HepG2 (cell line): ENCODE data around the gene DAG1. TPM values are rescaled to one million over a fixed set of nuclear protein-coding genes. Genes with fewer than 3 reads are reported as not detected.

Experiments used
- ATAC-seq: fragments of 200-7000 bp; cut with Tn5 transposase; 3 replicates; pipeline ENCODE4 v1.9.1; 2020; ENCODE audit warnings: mild to moderate bottlenecking, moderate library complexity
- BruUV-seq: library from RNA; stranded (reverse); fragments of 400-500 nt; replicated peaks from 2 replicates; lab custom pipeline; 2021; lab: Mats Ljungman, UMichigan
- CTCF ChIA-PET: fragments of 300-600 bp; formaldehyde crosslinking; extraction: SDS; loops from one replicate; lab custom pipeline; 2021; ENCODE audit warnings: low total read pairs, inconsistent platforms, low intra/inter-chr PET ratio; lab: Yijun Ruan, JAX
- POLR2A ChIA-PET: fragments of 350-600 bp; sonication (Branson Sonifier 250); formaldehyde crosslinking; loops from one replicate; lab custom pipeline; 2020; ENCODE audit warnings: antibody characterized with exemption, inconsistent platforms; lab: Yijun Ruan, JAX
- DNase-seq: peaks from one replicate; pipeline ENCODE4 v3.0.0-alpha.2; 2015; ENCODE audit warnings: low spot score
- FAIRE-seq: peaks from 3 replicates; lab custom pipeline; 2011; peaks lifted over from hg19 to GRCh38; lab: Jason Lieb, UNC
- H2AFZ ChIP-seq: one replicate; pipeline ENCODE4 v1.6.1; 2011; ENCODE audit warnings: low read length, inconsistent platforms
- H3K27ac ChIP-seq: fragments of 300-600 bp; 3 replicates; pipeline ENCODE4 v1.8.0; 2011; ENCODE audit warnings: mixed run types, mild to moderate bottlenecking, mixed read lengths, low read length, inconsistent platforms; ENCODE audit not compliant: insufficient read depth; ENCODE audit errors: extremely low read length
- H3K27me3 ChIP-seq, 2 experiments: fragments of 200-600 bp in 1 of 2; 2 replicates in 1 of 2; 3 replicates in 1 of 2; pipeline versions ENCODE4 v1.6.0 to v1.8.0; 2011; ENCODE audit warnings: low read length in 2 of 2, mild to moderate bottlenecking in 2 of 2, moderate library complexity in 2 of 2, inconsistent platforms in 1 of 2; ENCODE audit not compliant: insufficient read depth in 2 of 2, control insufficient read depth in 1 of 2
- H3K36me3 ChIP-seq, 2 experiments: fragments of 200-600 bp in 1 of 2; replicated peaks in 1 of 2; 2 replicates in 1 of 2; 3 replicates in 1 of 2; pipeline versions ENCODE4 v1.5.1 to v1.8.0; 2011; ENCODE audit warnings: low read length in 2 of 2, inconsistent platforms in 1 of 2; ENCODE audit not compliant: insufficient read depth in 2 of 2, control insufficient read depth in 1 of 2
- H3K4me1 ChIP-seq: 2 replicates; pipeline ENCODE4 v1.5.1; 2012; ENCODE audit warnings: low read length, inconsistent platforms; ENCODE audit not compliant: insufficient read depth
- H3K4me2 ChIP-seq: 2 replicates; pipeline ENCODE4 v1.6.0; 2011; ENCODE audit warnings: low read depth, low read length, inconsistent platforms
- H3K4me3 ChIP-seq, 3 experiments: fragments of 200-600 bp in 1 of 3; sonication (generic), shearing (Covaris generic) in 1 of 3; replicated peaks in 1 of 3; 2 replicates each; pipeline ENCODE4 v1.5.1; 2011 to 2016; ENCODE audit warnings: low read length in 3 of 3, inconsistent platforms in 2 of 3, low read depth in 2 of 3, mild to moderate bottlenecking in 2 of 3, control low read depth in 1 of 3, mixed read lengths in 1 of 3; ENCODE audit not compliant: insufficient read depth in 1 of 3
- H3K79me2 ChIP-seq: one replicate; pipeline ENCODE4 v1.6.1; 2011; ENCODE audit warnings: low read length, inconsistent platforms; ENCODE audit not compliant: insufficient read depth
- H3K9ac ChIP-seq: 2 replicates; pipeline ENCODE4 v1.6.0; 2011; ENCODE audit warnings: mild to moderate bottlenecking, low read depth, low read length, inconsistent platforms; ENCODE audit not compliant: insufficient read depth
- H3K9me3 ChIP-seq: 2 replicates; pipeline ENCODE4 v1.5.1; 2012; ENCODE audit warnings: mild to moderate bottlenecking, low read length
- H4K20me1 ChIP-seq: 2 replicates; pipeline ENCODE4 v1.6.0; 2011; ENCODE audit warnings: inconsistent platforms, mild to moderate bottlenecking, low read length, moderate library complexity; ENCODE audit not compliant: insufficient read depth
- AGO2 ChIP-seq: fragments of 200-400 bp; formaldehyde crosslinking; optimal IDR thresholded peaks from 2 replicates; pipeline ENCODE3; 2017; ENCODE audit warnings: mild to moderate bottlenecking, low read depth, low read length, moderate library complexity
- CCAR2 ChIP-seq: fragments of 200-400 bp; formaldehyde crosslinking; optimal IDR thresholded peaks from 2 replicates; pipeline ENCODE3; 2018; ENCODE audit warnings: low read depth, mild to moderate bottlenecking, low read length, moderate library complexity
- DPF2 ChIP-seq: sonication (generic); formaldehyde crosslinking; IDR thresholded peaks from 2 replicates; pipeline ENCODE4 v1.4.0; 2020; ENCODE audit warnings: mild to moderate bottlenecking, low read depth, missing genetic modification reagents, borderline replicate concordance
- NFIC ChIP-seq: IDR thresholded peaks from 2 replicates; pipeline ENCODE4 v1.6.1; 2012; ENCODE audit warnings: mild to moderate bottlenecking, low read length, inconsistent platforms
- ONECUT2 ChIP-seq: sonication (generic); formaldehyde crosslinking; IDR thresholded peaks from 2 replicates; pipeline ENCODE4 v1.4.0; 2020; ENCODE audit warnings: missing genetic modification reagents
- PBX3 ChIP-seq: sonication (generic); formaldehyde crosslinking; IDR thresholded peaks from 2 replicates; pipeline ENCODE4 v1.8.1; 2023; ENCODE audit warnings: missing genetic modification reagents, inconsistent platforms, borderline replicate concordance
- PCBP2 ChIP-seq: fragments of 200-400 bp; formaldehyde crosslinking; optimal IDR thresholded peaks from 2 replicates; pipeline ENCODE3; 2018; ENCODE audit warnings: low read length, low read depth; ENCODE audit not compliant: poor library complexity, severe bottlenecking
- POLR2A ChIP-seq, 2 experiments: IDR thresholded peaks; 2 replicates each; pipeline ENCODE4 v1.6.1; 2011; ENCODE audit warnings: low read depth in 2 of 2, low read length in 2 of 2, mild to moderate bottlenecking in 1 of 2, moderate library complexity in 1 of 2; ENCODE audit not compliant: insufficient read depth in 1 of 2
- PRDM10 ChIP-seq: sonication (generic); formaldehyde crosslinking; IDR thresholded peaks from 2 replicates; pipeline ENCODE4 v1.4.0; 2020; ENCODE audit warnings: low read depth, missing genetic modification reagents
- ZFP37 ChIP-seq: sonication (generic); formaldehyde crosslinking; IDR thresholded peaks from 2 replicates; pipeline ENCODE4 v1.4.0; 2020; ENCODE audit warnings: missing genetic modification reagents, borderline replicate concordance
- ZMYM4 ChIP-seq: sonication (generic); formaldehyde crosslinking; IDR thresholded peaks from 2 replicates; pipeline ENCODE4 v1.8.1; 2023; ENCODE audit warnings: mild to moderate bottlenecking, missing genetic modification reagents
- ZNF460 ChIP-seq: sonication (generic); formaldehyde crosslinking; IDR thresholded peaks from 2 replicates; pipeline ENCODE4 v1.5.1; 2020; ENCODE audit warnings: missing genetic modification reagents, mild to moderate bottlenecking, borderline replicate concordance
- ZNF747 ChIP-seq: sonication (generic); formaldehyde crosslinking; IDR thresholded peaks from 2 replicates; pipeline ENCODE4 v1.8.1; 2023; ENCODE audit warnings: missing genetic modification reagents, mild to moderate bottlenecking, borderline replicate concordance
- ZSCAN25 ChIP-seq: sonication (generic); formaldehyde crosslinking; IDR thresholded peaks from 2 replicates; pipeline ENCODE4 v1.8.0; 2022; ENCODE audit warnings: mild to moderate bottlenecking, missing genetic modification reagents
- ZXDC ChIP-seq: sonication (generic); formaldehyde crosslinking; IDR thresholded peaks from 2 replicates; pipeline ENCODE4 v1.5.0; 2020; ENCODE audit warnings: mild to moderate bottlenecking, missing genetic modification reagents
- WGBS: methylation state at CpG from one replicate; pipeline ENCODE4 v1.1.6; 2017; ENCODE audit warnings: low lambda C conversion rate; 5-methylcytosine and 5-hydroxymethylcytosine counted together
- in situ Hi-C: cut with HindIII; loops from 2 replicates; pipeline ENCODE4 v1.10.0; 2017; ENCODE audit warnings: low pct_unique_long_range_greater_than_20kb; ENCODE audit not compliant: extremely low pct_ligation_motif_present
- intact Hi-C: fragments of 100-400 bp; cut with micrococcal nuclease; formaldehyde crosslinking; loops from one replicate; pipeline ENCODE4 v1.10.0; 2022; ENCODE audit not compliant: unreplicated experiment
- polyA plus RNA-seq, 8 experiments: library from polyadenylated mRNA; depleted of rRNA in 3 of 8; stranded (reverse) in 7 of 8; unstranded in 1 of 8; fragments of >200 nt; fragmentation: Illumina TruSeq in 4 of 8; extraction: Trizol in 4 of 8; gene quantifications; 2 replicates each; pipeline versions ENCODE4 v1.2.1 to v1.2.3, GENCODE V29; 2011 to 2016; ENCODE audit warnings: low read depth in 4 of 8, missing spikeins in 1 of 8, mixed read lengths in 1 of 8; ENCODE audit not compliant: insufficient read depth in 1 of 8
- total RNA-seq, 5 experiments: library from RNA; depleted of rRNA; stranded (reverse); fragments of >200 nt; fragmentation: Illumina TruSeq; extraction: Trizol; gene quantifications; 2 replicates each; pipeline ENCODE4 v1.2.3, GENCODE V29; 2016; ENCODE audit warnings: low read depth in 1 of 5

DAG1 gene
- total and polyA plus RNA-seq, 2 of the 13 experiments (the other 11 are each of a cell fraction or from before 2014, with no cell fraction given) = 47.3 to 50.4 TPM

GRCh38 chr3:49530231-49530630, 60.2 kb downstream of the DAG1 start (continued):
- TF ChIP-seq PCBP2 (no peak), CCAR2 (no peak), NFIC (no peak), AGO2 (no peak)

GRCh38 chr3:49530701-49531100, 60.6 kb downstream of the DAG1 start:
- Histone ChIP-seq H4K20me1 (no peaks in the 10 kb centered on the region), H3K4me2 (no peak overlapping the region), H2AFZ (no peak overlapping the region), H3K9me3 (no peaks in the 10 kb centered on the region), H3K27ac (no peak overlapping the region), H3K4me1 (peaks cover 2% of the 10 kb centered on the region), H3K9ac (no peak overlapping the region), H3K79me2 (no peaks in the 10 kb centered on the region), H3K27me3 (no peaks in the 10 kb centered on the region), H3K36me3 (peaks cover 17 to 41% of the 10 kb centered on the region in 2 experiments; a peak in 4 of 5 replicates), H3K4me3 (no peak overlapping the region)
- ChIA-PET POLR2A (no interaction called here), CTCF (no interaction called here)
- no TSS peak for BruUV-seq
- no peak for ATAC-seq
- intact Hi-C loops = no loop called here
- in situ Hi-C loops = no loop called here
- 100% methylated on average over 7 of the region's 8 CpGs for WGBS
- TF ChIP-seq POLR2A (IDR thresholded peaks at IDR 0.05; ENCODE audit: insufficient read depth in 1 of 2, low read depth in 2 of 2, low read length in 2 of 2) = no peak
- TF ChIP-seq ZSCAN25 (CRISPR knock-in tag) = no peak
- no peak for TF ChIP-seq ZXDC (CRISPR knock-in tag)
- TF ChIP-seq ONECUT2 (CRISPR knock-in tag) = no peak
- TF ChIP-seq PBX3 = no peak
- no peak for TF ChIP-seq ZNF747 (CRISPR knock-in tag)
- no peak for TF ChIP-seq ZNF460 (CRISPR knock-in tag)
- no peak for TF ChIP-seq ZFP37 (CRISPR knock-in tag)
- TF ChIP-seq PRDM10 (CRISPR knock-in tag) = no peak
- no peak for TF ChIP-seq ZMYM4 (CRISPR knock-in tag)
- TF ChIP-seq DPF2 = no peak
- no peak for DNase-seq
- FAIRE-seq = no peak
